ENCODE measurements around the gene OLIG2.

Gene OLIG2

DNA sequence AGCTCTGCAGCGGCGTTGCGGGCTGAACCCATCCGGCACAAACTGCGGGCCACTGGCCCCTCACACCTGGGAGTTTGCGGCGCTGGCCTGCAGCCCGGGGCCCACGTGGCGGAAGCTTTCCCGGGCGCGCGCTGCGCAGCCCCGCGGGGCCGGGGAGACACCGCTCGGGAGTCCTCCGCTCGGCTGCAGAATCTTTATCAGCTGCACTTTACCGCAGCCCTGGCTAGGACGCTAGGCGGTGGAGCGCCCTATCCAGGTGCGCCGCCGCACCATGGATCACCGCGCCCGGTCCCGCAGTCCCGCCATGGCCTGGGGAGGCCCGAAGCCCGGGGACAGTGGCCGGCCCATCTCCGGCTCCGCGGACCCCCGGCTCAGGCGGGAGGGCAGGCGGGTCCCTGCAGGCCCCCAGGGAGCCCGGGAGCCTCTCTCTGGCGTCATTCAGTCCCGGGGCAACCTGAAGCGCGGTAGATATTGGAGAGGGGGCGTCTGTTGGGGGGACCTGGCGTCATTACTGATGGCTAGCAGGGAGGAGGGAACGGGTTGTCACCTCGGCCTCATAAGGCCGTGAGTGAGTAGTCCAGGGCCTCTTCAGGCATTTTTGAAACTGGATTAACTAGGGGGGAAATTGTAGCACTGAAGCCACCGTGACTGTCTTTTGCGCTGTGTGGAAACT is 5.7 kb upstream of the OLIG2 start:
- no peak for DNase-seq (ENCODE audit: low read depth)

DNA sequence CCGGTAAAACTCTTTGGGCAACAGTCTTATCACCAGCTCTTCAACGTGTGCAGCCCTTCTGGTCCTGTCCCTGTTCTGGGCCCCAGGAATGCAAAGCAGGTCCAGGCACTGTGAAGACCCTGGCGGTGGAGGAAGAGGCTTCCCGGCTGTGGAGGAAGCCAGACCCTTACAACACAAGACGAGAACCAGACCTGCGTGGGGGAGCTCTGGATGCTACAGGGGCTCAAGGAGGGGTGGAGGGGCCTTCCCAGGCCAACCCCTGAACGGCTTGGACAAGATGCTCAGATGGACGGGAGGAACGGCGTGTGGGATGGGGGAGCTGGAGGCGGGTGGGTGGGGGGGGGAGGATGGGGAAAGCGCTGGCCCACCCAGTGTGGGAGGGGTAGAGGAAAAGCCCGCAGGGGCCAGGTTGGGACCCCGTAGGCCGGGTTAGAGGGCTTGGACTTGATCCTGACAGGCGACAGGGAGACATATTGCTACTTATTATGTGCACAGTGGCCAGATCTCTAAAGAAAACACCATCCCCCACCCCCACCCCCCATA is 5.1 kb upstream of the OLIG2 start:
- no peak for DNase-seq (ENCODE audit: low read depth)

DNA sequence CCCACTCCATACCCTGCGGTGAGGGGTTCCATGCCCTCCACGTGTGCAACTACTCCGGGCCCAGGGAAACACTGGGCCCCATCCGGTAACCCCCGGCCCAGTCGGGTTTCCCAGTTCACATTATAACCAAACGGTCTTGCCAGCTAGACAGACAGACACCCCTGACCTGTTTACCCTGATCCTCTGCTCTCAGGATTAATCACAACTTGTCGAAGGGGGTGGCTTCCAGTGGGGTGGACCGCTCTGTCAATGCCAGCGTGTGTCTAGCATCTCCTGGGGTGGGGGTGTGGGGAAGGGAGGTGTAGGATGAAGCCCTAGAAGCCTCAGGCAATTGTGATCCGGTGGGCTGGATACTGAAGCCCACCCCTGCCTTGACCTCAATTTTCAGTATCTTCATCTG is 4.6 kb upstream of the OLIG2 start:
- no peak for DNase-seq (ENCODE audit: low read depth)

DNA sequence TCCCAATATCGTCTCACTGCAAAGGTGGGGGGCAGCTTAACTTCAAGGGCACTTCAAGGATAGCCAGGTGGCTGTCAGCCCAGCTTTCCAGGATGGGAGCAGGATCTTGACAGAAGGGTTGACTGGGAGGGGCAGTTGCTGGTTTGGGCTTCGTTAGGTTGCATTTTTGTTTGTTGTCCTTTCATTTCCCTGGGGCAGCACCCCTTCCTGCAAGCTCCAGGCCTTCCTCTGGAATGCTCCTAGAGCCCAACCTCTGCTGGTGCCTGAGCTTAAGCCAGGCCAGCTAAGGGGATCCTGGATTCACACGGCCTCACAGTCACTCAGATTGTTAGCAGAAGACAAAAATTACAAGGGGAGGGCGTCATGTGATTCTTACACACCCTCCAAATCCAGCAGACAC is 4.1 kb upstream of the OLIG2 start:
- DNase-seq (ENCODE audit: low read depth) = no peak

DNA sequence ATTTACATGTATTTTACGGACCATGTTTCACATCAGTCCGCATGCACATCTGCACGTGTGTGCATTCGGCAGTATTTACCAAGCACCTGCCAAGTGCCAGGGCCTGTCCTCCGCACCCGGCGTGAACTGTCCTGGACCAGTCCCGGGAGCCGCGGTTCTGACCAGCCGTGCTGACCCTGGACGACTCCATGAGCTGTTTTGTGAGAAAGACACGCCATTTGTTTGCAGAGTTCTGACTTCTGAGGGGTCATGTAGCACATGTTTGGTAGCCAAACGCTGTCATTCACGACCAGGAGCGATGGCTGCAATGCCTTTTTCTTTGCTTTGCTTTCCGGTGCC is 3.3 kb upstream of the OLIG2 start:
- no peak for DNase-seq (ENCODE audit: low read depth)

DNA sequence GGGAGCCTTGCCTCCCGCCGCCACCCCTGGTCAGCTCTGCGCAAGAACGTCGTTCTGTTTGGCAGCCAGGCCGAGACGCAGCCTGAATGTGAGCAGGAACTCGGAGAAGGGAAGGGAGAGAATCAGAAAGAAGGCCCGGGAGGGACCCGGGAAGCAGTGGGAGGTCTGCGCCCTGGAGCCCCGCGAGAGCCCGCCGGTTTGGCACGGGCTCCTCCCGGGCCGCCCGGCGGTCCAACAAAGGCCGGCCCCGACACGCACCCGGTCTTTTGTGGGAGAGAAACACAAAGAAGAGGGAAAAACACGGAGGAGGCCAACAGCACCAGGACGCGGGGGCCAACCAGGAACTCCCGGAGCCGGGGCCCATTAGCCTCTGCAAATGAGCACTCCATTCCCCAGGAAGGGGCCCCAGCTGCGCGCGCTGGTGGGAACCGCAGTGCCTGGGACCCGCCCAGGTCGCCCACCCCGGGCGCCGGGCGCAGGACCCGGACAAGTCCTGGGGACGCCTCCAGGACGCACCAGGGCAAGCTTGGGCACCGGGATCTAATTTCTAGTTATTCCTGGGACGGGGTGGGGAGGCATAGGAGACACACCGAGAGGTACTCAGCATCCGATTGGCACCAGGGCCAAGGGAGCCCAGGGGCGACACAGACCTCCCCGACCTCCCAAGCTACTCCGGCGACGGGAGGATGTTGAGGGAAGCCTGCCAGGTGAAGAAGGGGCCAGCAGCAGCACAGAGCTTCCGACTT is 2.7 kb upstream of the OLIG2 start:
- DNase-seq (ENCODE audit: low read depth) = no peak

DNA sequence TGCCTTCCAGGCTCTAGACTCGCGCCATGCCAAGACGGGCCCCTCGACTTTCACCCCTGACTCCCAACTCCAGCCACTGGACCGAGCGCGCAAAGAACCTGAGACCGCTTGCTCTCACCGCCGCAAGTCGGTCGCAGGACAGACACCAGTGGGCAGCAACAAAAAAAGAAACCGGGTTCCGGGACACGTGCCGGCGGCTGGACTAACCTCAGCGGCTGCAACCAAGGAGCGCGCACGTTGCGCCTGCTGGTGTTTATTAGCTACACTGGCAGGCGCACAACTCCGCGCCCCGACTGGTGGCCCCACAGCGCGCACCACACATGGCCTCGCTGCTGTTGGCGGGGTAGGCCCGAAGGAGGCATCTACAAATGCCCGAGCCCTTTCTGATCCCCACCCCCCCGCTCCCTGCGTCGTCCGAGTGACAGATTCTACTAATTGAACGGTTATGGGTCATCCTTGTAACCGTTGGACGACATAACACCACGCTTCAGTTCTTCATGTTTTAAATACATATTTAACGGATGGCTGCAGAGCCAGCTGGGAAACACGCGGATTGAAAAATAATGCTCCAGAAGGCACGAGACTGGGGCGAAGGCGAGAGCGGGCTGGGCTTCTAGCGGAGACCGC is 2.0 kb upstream of the OLIG2 start:
- DNase-seq (ENCODE audit: low read depth) = no peak

DNA sequence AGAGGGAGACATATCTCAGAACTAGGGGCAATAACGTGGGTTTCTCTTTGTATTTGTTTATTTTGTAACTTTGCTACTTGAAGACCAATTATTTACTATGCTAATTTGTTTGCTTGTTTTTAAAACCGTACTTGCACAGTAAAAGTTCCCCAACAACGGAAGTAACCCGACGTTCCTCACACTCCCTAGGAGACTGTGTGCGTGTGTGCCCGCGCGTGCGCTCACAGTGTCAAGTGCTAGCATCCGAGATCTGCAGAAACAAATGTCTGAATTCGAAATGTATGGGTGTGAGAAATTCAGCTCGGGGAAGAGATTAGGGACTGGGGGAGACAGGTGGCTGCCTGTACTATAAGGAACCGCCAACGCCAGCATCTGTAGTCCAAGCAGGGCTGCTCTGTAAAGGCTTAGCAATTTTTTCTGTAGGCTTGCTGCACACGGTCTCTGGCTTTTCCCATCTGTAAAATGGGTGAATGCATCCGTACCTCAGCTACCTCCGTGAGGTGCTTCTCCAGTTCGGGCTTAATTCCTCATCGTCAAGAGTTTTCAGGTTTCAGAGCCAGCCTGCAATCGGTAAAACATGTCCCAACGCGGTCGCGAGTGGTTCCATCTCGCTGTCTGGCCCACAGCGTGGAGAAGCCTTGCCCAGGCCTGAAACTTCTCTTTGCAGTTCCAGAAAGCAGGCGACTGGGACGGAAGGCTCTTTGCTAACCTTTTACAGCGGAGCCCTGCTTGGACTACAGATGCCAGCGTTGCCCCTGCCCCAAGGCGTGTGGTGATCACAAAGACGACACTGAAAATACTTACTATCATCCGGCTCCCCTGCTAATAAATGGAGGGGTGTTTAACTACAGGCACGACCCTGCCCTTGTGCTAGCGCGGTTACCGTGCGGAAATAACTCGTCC is 1.3 kb upstream of the OLIG2 start:
- no peak for DNase-seq (ENCODE audit: low read depth)

DNA sequence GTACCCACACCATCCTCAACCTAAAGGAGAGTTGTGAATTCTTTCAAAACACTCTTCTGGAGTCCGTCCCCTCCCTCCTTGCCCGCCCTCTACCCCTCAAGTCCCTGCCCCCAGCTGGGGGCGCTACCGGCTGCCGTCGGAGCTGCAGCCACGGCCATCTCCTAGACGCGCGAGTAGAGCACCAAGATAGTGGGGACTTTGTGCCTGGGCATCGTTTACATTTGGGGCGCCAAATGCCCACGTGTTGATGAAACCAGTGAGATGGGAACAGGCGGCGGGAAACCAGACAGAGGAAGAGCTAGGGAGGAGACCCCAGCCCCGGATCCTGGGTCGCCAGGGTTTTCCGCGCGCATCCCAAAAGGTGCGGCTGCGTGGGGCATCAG is 638 bp upstream of the OLIG2 start:
- DNase-seq (ENCODE audit: low read depth) = no peak

DNA sequence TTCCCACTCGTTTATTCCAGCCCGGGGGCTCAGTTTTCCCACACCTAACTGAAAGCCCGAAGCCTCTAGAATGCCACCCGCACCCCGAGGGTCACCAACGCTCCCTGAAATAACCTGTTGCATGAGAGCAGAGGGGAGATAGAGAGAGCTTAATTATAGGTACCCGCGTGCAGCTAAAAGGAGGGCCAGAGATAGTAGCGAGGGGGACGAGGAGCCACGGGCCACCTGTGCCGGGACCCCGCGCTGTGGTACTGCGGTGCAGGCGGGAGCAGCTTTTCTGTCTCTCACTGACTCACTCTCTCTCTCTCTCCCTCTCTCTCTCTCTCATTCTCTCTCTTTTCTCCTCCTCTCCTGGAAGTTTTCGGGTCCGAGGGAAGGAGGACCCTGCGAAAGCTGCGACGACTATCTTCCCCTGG is 716 bp downstream of the OLIG2 start:
- DNase-seq (ENCODE audit: low read depth) = no peak

DNA sequence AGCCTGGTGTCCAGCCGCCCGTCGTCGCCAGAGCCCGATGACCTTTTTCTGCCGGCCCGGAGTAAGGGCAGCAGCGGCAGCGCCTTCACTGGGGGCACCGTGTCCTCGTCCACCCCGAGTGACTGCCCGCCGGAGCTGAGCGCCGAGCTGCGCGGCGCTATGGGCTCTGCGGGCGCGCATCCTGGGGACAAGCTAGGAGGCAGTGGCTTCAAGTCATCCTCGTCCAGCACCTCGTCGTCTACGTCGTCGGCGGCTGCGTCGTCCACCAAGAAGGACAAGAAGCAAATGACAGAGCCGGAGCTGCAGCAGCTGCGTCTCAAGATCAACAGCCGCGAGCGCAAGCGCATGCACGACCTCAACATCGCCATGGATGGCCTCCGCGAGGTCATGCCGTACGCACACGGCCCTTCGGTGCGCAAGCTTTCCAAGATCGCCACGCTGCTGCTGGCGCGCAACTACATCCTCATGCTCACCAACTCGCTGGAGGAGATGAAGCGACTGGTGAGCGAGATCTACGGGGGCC is 1.2 kb downstream of the OLIG2 start:
- DNase-seq (ENCODE audit: low read depth) = peak; percentile 19

DNA sequence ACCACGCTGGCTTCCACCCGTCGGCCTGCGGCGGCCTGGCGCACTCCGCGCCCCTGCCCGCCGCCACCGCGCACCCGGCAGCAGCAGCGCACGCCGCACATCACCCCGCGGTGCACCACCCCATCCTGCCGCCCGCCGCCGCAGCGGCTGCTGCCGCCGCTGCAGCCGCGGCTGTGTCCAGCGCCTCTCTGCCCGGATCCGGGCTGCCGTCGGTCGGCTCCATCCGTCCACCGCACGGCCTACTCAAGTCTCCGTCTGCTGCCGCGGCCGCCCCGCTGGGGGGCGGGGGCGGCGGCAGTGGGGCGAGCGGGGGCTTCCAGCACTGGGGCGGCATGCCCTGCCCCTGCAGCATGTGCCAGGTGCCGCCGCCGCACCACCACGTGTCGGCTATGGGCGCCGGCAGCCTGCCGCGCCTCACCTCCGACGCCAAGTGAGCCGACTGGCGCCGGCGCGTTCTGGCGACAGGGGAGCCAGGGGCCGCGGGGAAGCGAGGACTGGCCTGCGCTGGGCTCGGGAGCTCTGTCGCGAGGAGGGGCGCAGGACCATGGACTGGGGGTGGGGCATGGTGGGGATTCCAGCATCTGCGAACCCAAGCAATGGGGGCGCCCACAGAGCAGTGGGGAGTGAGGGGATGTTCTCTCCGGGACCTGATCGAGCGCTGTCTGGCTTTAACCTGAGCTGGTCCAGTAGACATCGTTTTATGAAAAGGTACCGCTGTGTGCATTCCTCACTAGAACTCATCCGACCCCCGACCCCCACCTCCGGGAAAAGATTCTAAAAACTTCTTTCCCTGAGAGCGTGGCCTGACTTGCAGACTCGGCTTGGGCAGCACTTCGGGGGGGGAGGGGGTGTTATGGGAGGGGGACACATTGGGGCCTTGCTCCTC is 1.9 kb downstream of the OLIG2 start:
- DNase-seq (ENCODE audit: low read depth) = no peak

DNA sequence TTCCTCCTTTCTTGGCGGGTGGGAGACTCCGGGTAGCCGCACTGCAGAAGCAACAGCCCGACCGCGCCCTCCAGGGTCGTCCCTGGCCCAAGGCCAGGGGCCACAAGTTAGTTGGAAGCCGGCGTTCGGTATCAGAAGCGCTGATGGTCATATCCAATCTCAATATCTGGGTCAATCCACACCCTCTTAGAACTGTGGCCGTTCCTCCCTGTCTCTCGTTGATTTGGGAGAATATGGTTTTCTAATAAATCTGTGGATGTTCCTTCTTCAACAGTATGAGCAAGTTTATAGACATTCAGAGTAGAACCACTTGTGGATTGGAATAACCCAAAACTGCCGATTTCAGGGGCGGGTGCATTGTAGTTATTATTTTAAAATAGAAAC is 2.5 kb downstream of the OLIG2 start:
- DNase-seq (ENCODE audit: low read depth) = no peak

DNA sequence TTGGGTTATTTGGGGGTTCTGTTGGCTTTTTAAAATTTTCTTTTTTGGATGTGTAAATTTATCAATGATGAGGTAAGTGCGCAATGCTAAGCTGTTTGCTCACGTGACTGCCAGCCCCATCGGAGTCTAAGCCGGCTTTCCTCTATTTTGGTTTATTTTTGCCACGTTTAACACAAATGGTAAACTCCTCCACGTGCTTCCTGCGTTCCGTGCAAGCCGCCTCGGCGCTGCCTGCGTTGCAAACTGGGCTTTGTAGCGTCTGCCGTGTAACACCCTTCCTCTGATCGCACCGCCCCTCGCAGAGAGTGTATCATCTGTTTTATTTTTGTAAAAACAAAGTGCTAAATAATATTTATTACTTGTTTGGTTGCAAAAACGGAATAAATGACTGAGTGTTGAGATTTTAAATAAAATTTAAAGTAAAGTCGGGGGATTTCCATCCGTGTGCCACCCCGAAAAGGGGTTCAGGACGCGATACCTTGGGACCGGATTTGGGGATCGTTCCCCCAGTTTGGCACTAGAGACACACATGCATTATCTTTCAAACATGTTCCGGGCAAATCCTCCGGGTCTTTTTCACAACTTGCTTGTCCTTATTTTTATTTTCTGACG is 3.1 kb downstream of the OLIG2 start:
- no peak for DNase-seq (ENCODE audit: low read depth)

DNA sequence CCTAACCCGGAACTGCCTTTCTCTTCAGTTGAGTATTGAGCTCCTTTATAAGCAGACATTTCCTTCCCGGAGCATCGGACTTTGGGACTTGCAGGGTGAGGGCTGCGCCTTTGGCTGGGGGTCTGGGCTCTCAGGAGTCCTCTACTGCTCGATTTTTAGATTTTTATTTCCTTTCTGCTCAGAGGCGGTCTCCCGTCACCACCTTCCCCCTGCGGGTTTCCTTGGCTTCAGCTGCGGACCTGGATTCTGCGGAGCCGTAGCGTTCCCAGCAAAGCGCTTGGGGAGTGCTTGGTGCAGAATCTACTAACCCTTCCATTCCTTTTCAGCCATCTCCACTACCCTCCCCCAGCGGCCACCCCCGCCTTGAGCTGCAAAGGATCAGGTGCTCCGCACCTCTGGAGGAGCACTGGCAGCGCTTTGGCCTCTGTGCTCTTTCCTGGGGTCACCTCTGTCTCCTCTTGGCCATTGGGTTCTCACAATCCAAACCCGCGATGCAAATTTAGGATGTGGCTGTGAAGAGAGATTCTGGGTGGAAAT is 3.7 kb downstream of the OLIG2 start:
- no peak for DNase-seq (ENCODE audit: low read depth)

DNA sequence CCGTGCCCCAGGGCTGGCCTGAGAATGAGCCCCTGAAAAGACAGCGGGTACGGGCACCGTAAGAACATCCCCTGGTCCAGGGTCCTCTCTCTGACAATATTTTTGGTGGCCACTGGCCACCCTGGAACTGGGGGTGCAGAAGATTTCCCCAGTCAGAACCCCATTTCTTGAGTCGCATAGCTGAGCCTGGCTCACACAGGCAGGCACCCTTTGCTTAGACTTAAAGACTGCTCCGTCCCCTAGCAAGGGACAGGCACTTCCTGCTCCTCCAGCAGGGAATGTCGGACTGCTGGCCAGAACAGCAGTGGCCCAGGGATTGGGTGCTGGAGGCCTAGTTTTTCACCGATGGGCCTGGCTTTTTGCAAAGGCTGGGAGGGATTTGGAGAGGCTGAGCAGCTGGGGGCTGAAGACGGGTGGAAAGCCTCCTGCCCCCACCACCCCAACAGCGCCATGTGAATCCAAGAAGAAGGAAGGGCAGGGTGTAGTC is 4.3 kb downstream of the OLIG2 start:
- DNase-seq (ENCODE audit: low read depth) = no peak

DNA sequence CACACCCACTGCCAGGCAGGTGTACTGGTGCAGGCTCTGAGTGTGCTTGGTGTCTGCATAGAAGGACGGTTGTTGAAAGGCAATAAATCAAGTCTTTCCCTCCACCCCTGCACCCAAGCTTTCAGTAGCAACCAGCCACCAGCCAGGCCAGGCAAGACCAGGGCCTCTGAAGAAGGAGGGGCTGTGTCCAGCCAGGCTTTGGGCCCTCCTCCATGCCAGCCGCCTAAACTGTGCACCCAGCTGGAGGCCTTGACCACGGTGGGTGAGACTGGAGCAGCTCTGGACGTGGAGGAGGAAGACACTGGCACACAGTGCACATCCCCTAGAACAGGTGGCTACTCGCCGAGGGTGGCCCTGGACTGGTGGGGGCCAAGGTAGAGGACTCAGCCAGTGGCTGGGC is 4.9 kb downstream of the OLIG2 start:
- DNase-seq (ENCODE audit: low read depth) = no peak

DNA sequence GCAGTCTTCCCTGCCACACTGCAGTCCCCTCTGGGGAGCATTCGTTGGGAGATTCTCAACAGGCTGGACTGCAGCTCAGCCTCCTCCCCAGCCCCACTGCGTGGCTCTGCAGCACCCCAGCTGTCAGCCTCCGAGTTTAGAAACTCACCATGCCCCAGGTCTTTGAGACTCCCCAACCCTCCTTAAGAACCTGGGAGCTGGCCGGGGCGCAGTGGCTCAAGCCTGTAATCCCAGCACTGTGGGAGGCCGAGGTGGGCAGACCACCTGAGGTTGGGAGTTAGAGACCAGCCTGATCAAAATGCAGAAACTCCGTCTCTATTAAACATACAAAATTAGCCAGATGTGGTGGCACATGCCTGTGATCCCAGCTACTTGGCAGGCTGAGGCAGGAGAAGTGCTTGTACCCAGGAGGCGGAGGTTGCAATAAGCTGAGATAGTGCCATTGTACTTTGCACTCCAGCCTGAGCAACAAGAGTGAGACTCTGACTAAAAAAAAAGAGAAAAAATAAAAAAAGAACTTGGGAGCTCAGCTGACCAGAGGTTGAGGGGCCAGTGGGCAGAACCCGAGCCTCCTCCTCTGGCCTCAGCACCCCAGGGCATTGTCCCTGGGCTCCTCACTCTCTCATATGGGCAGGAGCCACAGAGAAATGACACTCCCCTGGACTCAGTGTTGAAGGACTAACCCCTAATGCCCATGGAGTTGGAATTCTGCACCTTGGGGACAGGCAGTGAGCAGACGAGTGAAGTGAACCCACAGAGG is 5.6 kb downstream of the OLIG2 start:
- DNase-seq (ENCODE audit: low read depth) = no peak

DNA sequence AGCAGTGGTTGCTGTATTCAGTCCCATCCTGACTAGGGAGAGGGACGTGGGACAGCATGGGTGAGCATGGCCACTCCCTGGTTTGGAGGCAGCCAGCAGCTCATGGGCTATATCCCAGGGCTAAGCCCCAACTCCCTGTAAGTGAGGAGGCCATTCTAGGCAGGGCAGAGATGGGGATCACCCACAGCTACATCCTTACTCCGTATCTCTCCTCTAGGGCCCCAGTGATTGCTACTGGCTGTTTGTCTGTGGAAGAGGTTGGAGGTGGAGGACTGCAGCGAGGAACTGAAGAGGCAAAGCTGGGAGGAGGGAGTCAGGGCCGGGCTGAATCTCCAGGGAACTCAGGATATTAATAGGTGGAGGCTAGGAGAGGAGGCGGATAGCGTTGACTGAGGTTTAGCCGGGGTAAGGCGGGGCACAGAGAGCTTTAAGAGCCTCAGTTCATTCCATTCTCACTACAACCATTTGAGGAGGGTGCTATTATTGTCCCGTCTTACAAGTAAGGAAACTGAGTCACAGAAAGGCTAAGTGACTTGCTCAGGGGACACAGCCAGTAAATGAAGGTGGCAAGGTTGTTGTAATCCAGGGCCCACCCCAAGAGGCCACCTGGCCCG is 6.8 kb downstream of the OLIG2 start:
- DNase-seq (ENCODE audit: low read depth) = no peak
